PFSK-1 (cell line): ENCODE data around the gene RDX.

Source experiments
- FOXP2 ChIP-seq: optimal IDR thresholded peaks from 2 replicates; pipeline ENCODE3; 2011; ENCODE audit warnings: borderline replicate concordance, control low read depth, inconsistent platforms; ENCODE audit not compliant: insufficient read depth; ENCODE audit errors: extremely low read length, extremely low read depth
- POLR2AphosphoS5 ChIP-seq: IDR thresholded peaks from 2 replicates; pipeline ENCODE4 v1.6.1; 2012; ENCODE audit warnings: low read depth, mild to moderate bottlenecking, control low read depth, low read length, moderate library complexity
- REST ChIP-seq, 2 experiments: IDR thresholded peaks; 2 replicates each; pipeline versions ENCODE4 v1.6.1 to v1.8.0; 2011 to 2012; ENCODE audit warnings: low read depth in 2 of 2, low read length in 2 of 2, control low read depth in 1 of 2, inconsistent platforms in 1 of 2, mild to moderate bottlenecking in 1 of 2, moderate library complexity in 1 of 2; ENCODE audit not compliant: insufficient read depth in 1 of 2
- SIN3A ChIP-seq: IDR thresholded peaks from 2 replicates; pipeline ENCODE4 v1.6.1; 2012; ENCODE audit warnings: mild to moderate bottlenecking, low read length, moderate library complexity, borderline replicate concordance; ENCODE audit not compliant: insufficient read depth
- TAF1 ChIP-seq: IDR thresholded peaks from 2 replicates; pipeline ENCODE4 v1.6.1; 2012; ENCODE audit warnings: low read length, control low read depth, borderline replicate concordance; ENCODE audit not compliant: insufficient read depth

RDX gene

GRCh38 chr11:110153474-110153873 is 142.9 kb downstream of the RDX start:
- no peak for TF ChIP-seq POLR2AphosphoS5
- TF ChIP-seq SIN3A, result no peak
- TF ChIP-seq TAF1, result no peak
- no peak for TF ChIP-seq REST (IDR thresholded peaks at IDR 0.05; ENCODE audit: insufficient read depth in 1 of 2, low read depth in 2 of 2, low read length in 2 of 2)
- TF ChIP-seq FOXP2, result no peak

DNA sequence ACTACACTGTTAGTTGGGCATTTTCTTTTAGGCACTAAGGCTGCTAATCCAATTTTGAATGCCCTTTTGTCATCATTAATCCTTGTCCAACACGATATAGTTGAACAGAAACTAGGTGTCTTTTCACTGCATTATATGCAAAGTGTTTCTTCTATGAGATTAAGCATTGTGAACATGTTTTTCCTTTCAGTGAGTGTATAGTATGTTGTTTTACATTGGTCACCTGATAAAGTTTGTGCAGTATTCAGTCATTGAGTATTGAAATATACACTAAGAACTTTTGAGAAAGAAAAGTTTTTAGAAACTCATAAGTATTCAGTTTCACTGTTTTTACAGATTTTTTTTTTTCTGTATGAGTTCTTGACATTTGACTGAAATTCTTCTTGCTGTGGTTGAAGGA is 144.2 kb downstream of the RDX start:
- TF ChIP-seq SIN3A (no peak), FOXP2 (no peak), TAF1 (no peak), REST (IDR thresholded peaks at IDR 0.05; ENCODE audit: insufficient read depth in 1 of 2, low read depth in 2 of 2, low read length in 2 of 2) (no peak), POLR2AphosphoS5 (no peak)

DNA sequence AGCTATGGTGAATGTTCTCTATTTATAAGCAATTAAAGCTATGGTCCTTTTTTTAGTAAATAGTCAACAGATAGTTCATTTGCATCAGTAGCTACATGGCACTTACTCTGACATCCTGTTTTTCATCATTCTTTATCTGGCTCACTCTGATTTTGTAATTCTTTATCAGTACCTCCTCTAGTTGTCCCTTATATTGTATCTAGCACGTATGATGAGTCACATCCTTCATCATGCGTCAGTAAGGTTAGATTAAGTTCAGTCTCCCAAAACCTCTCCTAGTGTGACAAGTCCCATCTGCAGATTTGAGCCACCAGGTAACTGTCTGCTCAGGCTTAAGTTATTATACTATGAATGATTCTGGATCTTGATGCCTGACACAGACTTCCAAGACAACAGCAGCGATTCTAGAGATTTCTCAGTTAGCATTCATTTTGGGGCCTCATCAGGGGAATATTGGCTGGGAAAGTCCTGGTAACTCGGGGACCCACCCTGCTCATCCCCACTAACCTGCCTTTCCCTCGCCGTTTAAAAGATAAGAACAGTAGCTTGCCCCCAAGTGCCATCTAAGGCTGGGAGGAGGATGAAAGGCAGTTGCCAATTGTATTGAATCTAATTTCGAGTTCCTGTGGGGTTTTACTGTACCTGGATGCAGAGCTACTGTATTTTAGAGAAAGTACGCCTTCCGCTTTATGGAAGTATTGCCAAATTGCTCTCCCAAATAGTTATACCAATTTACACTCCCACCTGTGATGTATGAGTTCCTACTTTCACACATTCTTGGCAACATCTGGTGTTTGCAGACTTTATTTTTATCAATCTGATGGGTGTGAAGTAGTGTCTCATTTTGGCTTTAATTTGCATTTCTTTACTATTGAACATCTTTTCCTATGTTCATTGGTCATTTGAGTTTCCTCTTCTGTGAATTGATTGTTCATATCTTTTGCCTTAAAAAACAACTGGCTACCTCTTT is 147.4 kb downstream of the RDX start:
- TF ChIP-seq TAF1 (no peak), FOXP2 (no peak), POLR2AphosphoS5 (no peak), SIN3A (no peak), REST (IDR thresholded peaks at IDR 0.05; ENCODE audit: insufficient read depth in 1 of 2, low read depth in 2 of 2, low read length in 2 of 2) (no peak)

- TF ChIP-seq REST (IDR thresholded peaks at IDR 0.05; ENCODE audit: insufficient read depth in 1 of 2, low read depth in 2 of 2, low read length in 2 of 2) (no peak), POLR2AphosphoS5 (no peak), TAF1 (no peak), FOXP2 (no peak), SIN3A (no peak)
Observed at GRCh38 chr11:110147962-110148709, 148.3 kb downstream of the RDX start.
